Panc1 (cell line): ENCODE results near the gene CSKMT. TPM values are rescaled to one million over a fixed set of nuclear protein-coding genes. Genes with fewer than 3 reads are reported as not detected.

Source experiments
- ATAC-seq: fragments of 200-7000 bp; cut with Tn5 transposase; 2 replicates; pipeline ENCODE4 v1.9.1; 2020; ENCODE audit warnings: mild to moderate bottlenecking, moderate library complexity
- BruUV-seq: library from RNA; stranded (reverse); fragments of 400-500 nt; replicated peaks from 2 replicates; lab custom pipeline; 2021; lab: Mats Ljungman, UMichigan
- CTCF ChIA-PET: fragments of 300-600 bp; sonication (Branson Sonifier 250); formaldehyde crosslinking; loops from one replicate; lab custom pipeline; 2022; ENCODE audit warnings: antibody characterized with exemption; lab: Charles Lee
- POLR2A ChIA-PET: fragments of 300-600 bp; sonication (Branson Sonifier 250); formaldehyde crosslinking; loops from one replicate; lab custom pipeline; 2022; ENCODE audit warnings: antibody characterized with exemption; lab: Charles Lee
- DNase-seq: peaks from one replicate; pipeline ENCODE4 v3.0.0-alpha.2; 2010; ENCODE audit warnings: low read depth, low spot score
- H3K27ac ChIP-seq: 2 replicates; pipeline ENCODE4 v1.5.1; 2011; ENCODE audit warnings: mild to moderate bottlenecking, low read length, inconsistent platforms
- H3K27me3 ChIP-seq: fragments of 200-500 bp; sonication (Bioruptor generic); 2 replicates; pipeline ENCODE4 v1.6.0; 2014; ENCODE audit warnings: low read length, inconsistent platforms; ENCODE audit not compliant: control insufficient read depth, insufficient read depth
- H3K36me3 ChIP-seq: fragments of 200-500 bp; sonication (Bioruptor generic); 2 replicates; pipeline ENCODE4 v1.5.1; 2014; ENCODE audit warnings: inconsistent platforms, mild to moderate bottlenecking, low read length, moderate library complexity; ENCODE audit not compliant: control insufficient read depth, insufficient read depth
- H3K4me1 ChIP-seq: 2 replicates; pipeline ENCODE4 v1.5.1; 2011; ENCODE audit warnings: inconsistent platforms, mild to moderate bottlenecking, low read length, moderate library complexity; ENCODE audit not compliant: control insufficient read depth, insufficient read depth
- H3K4me3 ChIP-seq, 2 experiments: 2 replicates each; pipeline ENCODE4 v1.5.1; 2011 to 2012; ENCODE audit warnings: low read depth in 2 of 2, low read length in 2 of 2, mild to moderate bottlenecking in 2 of 2, inconsistent platforms in 1 of 2, moderate library complexity in 1 of 2
- H3K9me3 ChIP-seq: fragments of 200-500 bp; sonication (Bioruptor generic); 2 replicates; pipeline ENCODE4 v1.5.1; 2014; ENCODE audit warnings: low read depth, mild to moderate bottlenecking, inconsistent platforms, low read length, moderate library complexity; ENCODE audit not compliant: control insufficient read depth, insufficient read depth
- POLR2AphosphoS5 ChIP-seq: IDR thresholded peaks from 2 replicates; pipeline ENCODE4 v1.6.1; 2012; ENCODE audit warnings: mild to moderate bottlenecking, low read depth, low read length, moderate library complexity
- REST ChIP-seq, 2 experiments: IDR thresholded peaks; 2 replicates each; pipeline ENCODE4 v1.6.1; 2011 to 2012; ENCODE audit warnings: low read depth in 2 of 2, control low read depth in 1 of 2, low read length in 1 of 2, mild to moderate bottlenecking in 1 of 2, moderate library complexity in 1 of 2; ENCODE audit not compliant: insufficient read depth in 1 of 2
- SIN3A ChIP-seq: IDR thresholded peaks from 2 replicates; pipeline ENCODE4 v1.6.1; 2012; ENCODE audit warnings: low read depth, mild to moderate bottlenecking, low read length, moderate library complexity, borderline replicate concordance; ENCODE audit not compliant: insufficient read depth
- TCF7L2 ChIP-seq: IDR thresholded peaks from 2 replicates; pipeline ENCODE4 v1.6.1; 2011; ENCODE audit warnings: mild to moderate bottlenecking, low read depth, low read length, inconsistent platforms
- in situ Hi-C: cut with HindIII; loops from 2 replicates; pipeline ENCODE4 v1.10.0; 2016; ENCODE audit warnings: low sequenced_read_pairs, low pct_unique_long_range_greater_than_20kb
- intact Hi-C: fragments of 100-400 bp; cut with micrococcal nuclease; formaldehyde crosslinking; loops from one replicate; pipeline ENCODE4 v1.10.0; 2022; ENCODE audit not compliant: unreplicated experiment
- total RNA-seq: library from RNA; stranded (reverse); gene quantifications from one replicate; pipeline ENCODE4 v1.2.1, GENCODE V29; 2021; ENCODE audit not compliant: unreplicated experiment
- TF ChIP-seq, protein P1 (sequence below): fragments of 450-650 bp; IDR thresholded peaks from 2 replicates; pipeline ENCODE4 v1.5.1; 2017; ENCODE audit warnings: mild to moderate bottlenecking

CSKMT gene
- total RNA-seq, 1 experiment from 2014 or later = 36.9 TPM

DNA sequence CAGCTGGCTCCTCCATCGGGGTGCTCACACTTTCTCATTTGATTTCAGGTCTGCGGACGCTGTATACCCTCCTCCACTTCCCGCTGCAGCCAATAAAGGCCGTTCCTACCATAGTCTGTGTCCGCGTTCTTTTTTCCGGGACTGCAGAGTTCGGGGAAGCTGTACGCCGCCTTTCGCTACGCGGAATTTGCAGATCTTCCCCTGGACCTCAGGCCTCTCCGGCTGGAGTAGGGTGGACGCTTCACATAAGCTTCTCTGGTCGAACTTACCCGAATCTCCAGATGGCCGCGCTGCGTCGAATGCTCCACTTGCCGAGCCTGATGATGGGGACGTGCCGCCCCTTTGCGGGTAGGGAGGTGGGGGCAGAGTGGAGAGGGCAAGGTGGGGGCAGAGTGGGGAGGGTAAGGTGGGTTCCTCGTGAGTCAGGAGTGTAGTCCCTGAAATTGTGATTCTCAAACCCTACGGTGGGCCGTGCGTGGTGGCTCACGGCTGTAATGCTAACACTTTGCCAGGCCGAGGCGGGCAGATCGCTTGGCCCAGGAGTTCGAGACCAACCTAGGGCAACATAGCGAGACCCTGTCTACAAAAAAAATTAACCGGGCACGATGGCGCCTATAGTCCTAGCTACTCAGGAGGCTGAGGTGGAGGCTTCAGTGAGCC is 617 bp downstream of the CSKMT start:
- Histone ChIP-seq H3K27ac (peak overlapping the region; percentile 99), H3K9me3 (no peaks in the 10 kb centered on the region), H3K4me1 (peaks cover 25% of the 10 kb centered on the region), H3K27me3 (no peaks in the 10 kb centered on the region), H3K36me3 (peaks cover 9% of the 10 kb centered on the region), H3K4me3 (peak overlapping the region; percentile 94 to 96)
- DNase-seq (no peak), ATAC-seq (peak; percentile 7; the same call in 1 of the 2 replicates)
- TF ChIP-seq SIN3A (no peak; the same call in 1 of the 2 replicates), REST (IDR thresholded peaks at IDR 0.05; ENCODE audit: insufficient read depth in 1 of 2, low read depth in 2 of 2, low read length in 1 of 2) (no peak), POLR2AphosphoS5 (no peak), TCF7L2 (no peak)
- TF ChIP-seq, protein P1, sequence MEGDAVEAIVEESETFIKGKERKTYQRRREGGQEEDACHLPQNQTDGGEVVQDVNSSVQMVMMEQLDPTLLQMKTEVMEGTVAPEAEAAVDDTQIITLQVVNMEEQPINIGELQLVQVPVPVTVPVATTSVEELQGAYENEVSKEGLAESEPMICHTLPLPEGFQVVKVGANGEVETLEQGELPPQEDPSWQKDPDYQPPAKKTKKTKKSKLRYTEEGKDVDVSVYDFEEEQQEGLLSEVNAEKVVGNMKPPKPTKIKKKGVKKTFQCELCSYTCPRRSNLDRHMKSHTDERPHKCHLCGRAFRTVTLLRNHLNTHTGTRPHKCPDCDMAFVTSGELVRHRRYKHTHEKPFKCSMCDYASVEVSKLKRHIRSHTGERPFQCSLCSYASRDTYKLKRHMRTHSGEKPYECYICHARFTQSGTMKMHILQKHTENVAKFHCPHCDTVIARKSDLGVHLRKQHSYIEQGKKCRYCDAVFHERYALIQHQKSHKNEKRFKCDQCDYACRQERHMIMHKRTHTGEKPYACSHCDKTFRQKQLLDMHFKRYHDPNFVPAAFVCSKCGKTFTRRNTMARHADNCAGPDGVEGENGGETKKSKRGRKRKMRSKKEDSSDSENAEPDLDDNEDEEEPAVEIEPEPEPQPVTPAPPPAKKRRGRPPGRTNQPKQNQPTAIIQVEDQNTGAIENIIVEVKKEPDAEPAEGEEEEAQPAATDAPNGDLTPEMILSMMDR = no peak
- BruUV-seq = TSS peak; percentile 97
- intact Hi-C loops (no loop called here), in situ Hi-C loops (no loop called here)
- ChIA-PET CTCF (no interaction called here), POLR2A (interaction anchor here (0.6 to 2.1 kb wide), 13 partner anchors 8 to 850 kb away, joined by 3 to 10 read pairs (median 4); partner anchors contain the start of genes GANAB, HNRNPUL2, INTS5 and TTC9C)

- Histone ChIP-seq H3K36me3 (peaks cover 7% of the 10 kb centered on the region), H3K27ac (peak overlapping the region; percentile 99), H3K4me1 (peaks cover 25% of the 10 kb centered on the region), H3K27me3 (no peaks in the 10 kb centered on the region), H3K4me3 (peak overlapping the region; percentile 94 to 96), H3K9me3 (no peaks in the 10 kb centered on the region)
- TF ChIP-seq POLR2AphosphoS5 (peak; percentile 29), TCF7L2 (no peak), SIN3A (0 out of 2 replicates have a peak, but pooled peaks have one; percentile 46)
- TF ChIP-seq, protein P1 = no peak
- ATAC-seq = no peak
- CTCF ChIA-PET = interaction anchor here (0.6 to 0.7 kb wide), 2 partner anchors 14 to 19 kb away, joined by 3 to 7 read pairs; no protein-coding TSS in a partner anchor
- BruUV-seq = no TSS peak
- intact Hi-C loops (no loop called here), in situ Hi-C loops (no loop called here)
- POLR2A ChIA-PET = interaction anchor here (1.7 to 2.1 kb wide), 2 partner anchors 11 to 55 kb away, joined by 3 to 4 read pairs; no protein-coding TSS in a partner anchor
- DNase-seq = no peak
Observed at GRCh38 chr11:62666259-62666926, 1.3 kb downstream of the CSKMT start.
